ENCODE results near the gene IL36A. TPM values are rescaled to one million over a fixed set of nuclear protein-coding genes. Genes with fewer than 3 reads are reported as not detected.

Gene IL36A
- total and polyA plus RNA-seq, 4 donors, result not detected

DNA sequence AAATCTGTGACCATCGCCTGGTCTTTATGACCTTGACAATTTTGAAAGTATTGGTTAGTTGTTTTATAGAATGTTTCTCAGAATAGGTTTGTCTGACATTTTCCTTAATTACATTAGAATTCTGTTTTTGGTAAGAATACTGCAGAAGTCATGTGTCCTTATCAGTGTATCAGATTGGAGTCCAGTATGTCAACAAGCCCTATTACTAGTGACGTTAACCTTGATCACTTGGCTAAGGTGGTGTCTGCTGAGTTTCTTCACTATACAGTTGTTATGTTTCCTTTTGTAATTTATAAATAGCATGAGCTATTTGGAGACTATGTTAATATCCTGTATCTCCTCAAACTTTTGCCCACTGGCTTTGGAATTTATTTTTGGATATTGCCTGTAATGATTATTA lies 38.2 kb upstream of the IL36A start:
- 77 to 81% methylated on average over 2 of the region's 2 CpGs for WGBS, 2 donors

DNA sequence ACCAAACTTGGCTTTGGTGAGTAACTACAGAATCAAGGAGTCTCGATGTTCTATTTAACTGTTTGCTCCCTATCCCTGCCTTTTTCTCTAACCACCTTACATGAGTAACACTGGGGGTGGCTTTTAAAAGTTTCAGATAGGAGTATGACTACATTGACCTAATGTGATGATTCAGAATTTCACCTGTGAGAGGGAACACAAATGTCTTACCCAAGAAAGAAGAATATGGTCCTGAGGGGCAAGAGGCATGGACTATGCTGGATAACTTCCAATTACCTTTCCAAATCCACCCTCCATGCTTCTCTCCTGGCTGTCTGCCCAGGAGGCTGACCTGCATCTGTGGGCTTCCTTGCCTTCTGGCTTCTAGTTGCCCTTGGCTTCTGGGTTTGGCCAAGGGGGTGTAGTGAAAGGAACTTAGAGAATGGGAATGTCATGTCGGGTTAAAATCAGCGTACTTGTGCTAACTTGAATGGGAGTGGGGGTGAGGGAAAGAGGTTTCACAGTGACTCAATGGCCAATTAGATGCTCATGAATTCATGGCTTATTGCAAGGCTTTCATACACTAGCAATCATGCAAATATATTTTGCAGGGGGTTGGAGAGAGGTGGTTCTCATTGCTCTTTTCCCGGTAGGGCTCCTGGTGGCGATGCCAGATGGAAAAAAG lies 32.7 kb upstream of the IL36A start:
- TF ChIP-seq, protein P1, sequence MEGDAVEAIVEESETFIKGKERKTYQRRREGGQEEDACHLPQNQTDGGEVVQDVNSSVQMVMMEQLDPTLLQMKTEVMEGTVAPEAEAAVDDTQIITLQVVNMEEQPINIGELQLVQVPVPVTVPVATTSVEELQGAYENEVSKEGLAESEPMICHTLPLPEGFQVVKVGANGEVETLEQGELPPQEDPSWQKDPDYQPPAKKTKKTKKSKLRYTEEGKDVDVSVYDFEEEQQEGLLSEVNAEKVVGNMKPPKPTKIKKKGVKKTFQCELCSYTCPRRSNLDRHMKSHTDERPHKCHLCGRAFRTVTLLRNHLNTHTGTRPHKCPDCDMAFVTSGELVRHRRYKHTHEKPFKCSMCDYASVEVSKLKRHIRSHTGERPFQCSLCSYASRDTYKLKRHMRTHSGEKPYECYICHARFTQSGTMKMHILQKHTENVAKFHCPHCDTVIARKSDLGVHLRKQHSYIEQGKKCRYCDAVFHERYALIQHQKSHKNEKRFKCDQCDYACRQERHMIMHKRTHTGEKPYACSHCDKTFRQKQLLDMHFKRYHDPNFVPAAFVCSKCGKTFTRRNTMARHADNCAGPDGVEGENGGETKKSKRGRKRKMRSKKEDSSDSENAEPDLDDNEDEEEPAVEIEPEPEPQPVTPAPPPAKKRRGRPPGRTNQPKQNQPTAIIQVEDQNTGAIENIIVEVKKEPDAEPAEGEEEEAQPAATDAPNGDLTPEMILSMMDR (IDR thresholded peaks at IDR 0.05; ENCODE audit: control extremely low read depth, extremely low read depth), result no peak
- Histone ChIP-seq H3K9ac (ENCODE audit: insufficient read depth in 1 of 2, low read length in 2 of 2) (no peak overlapping the region), H3K4me1 (ENCODE audit: control insufficient read depth in 5 of 5, insufficient read depth in 5 of 5, low read length in 5 of 5) (no peaks in the 10 kb centered on the region), H3K4me3 (no peak overlapping the region), H3K27me3 (ENCODE audit: control insufficient read depth in 3 of 3, insufficient read depth in 3 of 3, low read length in 2 of 3) (peaks cover 0 to 7% (median 2%) of the 10 kb centered on the region in 3 donors), H3K36me3 (ENCODE audit: control insufficient read depth in 4 of 4, insufficient read depth in 4 of 4, low read length in 4 of 4) (no peaks in the 10 kb centered on the region), H3K9me3 (ENCODE audit: control insufficient read depth in 4 of 4, insufficient read depth in 3 of 4, low read length in 3 of 4) (no peaks in the 10 kb centered on the region), H3K27ac (ENCODE audit: low read depth in 1 of 2, low read length in 1 of 2) (no peak overlapping the region)
- no peak for ATAC-seq (ENCODE audit: insufficient read depth, low FRiP score)
- no peak for DNase-seq
- 93 to 96% methylated on average over 5 of the region's 5 CpGs for WGBS, 2 donors

More for the DNA sequence above, 38.2 kb upstream of the IL36A start:
- H3K27ac ChIP-seq (ENCODE audit: low read depth in 1 of 2, low read length in 1 of 2), result no peak overlapping the region
- TF ChIP-seq, protein P1 (IDR thresholded peaks at IDR 0.05; ENCODE audit: control extremely low read depth, extremely low read depth), result no peak
- no peaks in the 10 kb centered on the region for H3K36me3 ChIP-seq (ENCODE audit: control insufficient read depth in 4 of 4, insufficient read depth in 4 of 4, low read length in 4 of 4)
- no peak overlapping the region for H3K9ac ChIP-seq (ENCODE audit: insufficient read depth in 1 of 2, low read length in 2 of 2)
- no peaks in the 10 kb centered on the region for H3K4me1 ChIP-seq (ENCODE audit: control insufficient read depth in 5 of 5, insufficient read depth in 5 of 5, low read length in 5 of 5)
- DNase-seq, result no peak
- no peaks in the 10 kb centered on the region for H3K9me3 ChIP-seq (ENCODE audit: control insufficient read depth in 4 of 4, insufficient read depth in 3 of 4, low read length in 3 of 4)
- ATAC-seq (ENCODE audit: insufficient read depth, low FRiP score), result no peak
- H3K4me3 ChIP-seq, result no peak overlapping the region
- peaks cover 0 to 2% (median 0%) of the 10 kb centered on the region in 3 donors for H3K27me3 ChIP-seq (ENCODE audit: control insufficient read depth in 3 of 3, insufficient read depth in 3 of 3, low read length in 2 of 3)

- Histone ChIP-seq H3K9ac (ENCODE audit: insufficient read depth in 1 of 2, low read length in 2 of 2) (no peak overlapping the region), H3K36me3 (ENCODE audit: control insufficient read depth in 4 of 4, insufficient read depth in 4 of 4, low read length in 4 of 4) (no peaks in the 10 kb centered on the region), H3K4me3 (no peak overlapping the region), H3K27ac (ENCODE audit: low read depth in 1 of 2, low read length in 1 of 2) (no peak overlapping the region), H3K27me3 (ENCODE audit: control insufficient read depth in 3 of 3, insufficient read depth in 3 of 3, low read length in 2 of 3) (peaks cover 0 to 7% (median 2%) of the 10 kb centered on the region in 3 donors), H3K4me1 (ENCODE audit: control insufficient read depth in 5 of 5, insufficient read depth in 5 of 5, low read length in 5 of 5) (no peaks in the 10 kb centered on the region), H3K9me3 (ENCODE audit: control insufficient read depth in 4 of 4, insufficient read depth in 3 of 4, low read length in 3 of 4) (no peaks in the 10 kb centered on the region)
- no peak for DNase-seq
- ATAC-seq (ENCODE audit: insufficient read depth, low FRiP score), result no peak
- TF ChIP-seq, protein P1 (IDR thresholded peaks at IDR 0.05; ENCODE audit: control extremely low read depth, extremely low read depth), result no peak
- WGBS, 2 donors, result 36 to 86% methylated on average over 2 of the region's 2 CpGs
These were observed 32.1 kb upstream of the IL36A start for GRCh38 chr2:112973156-112973555.

Data from lung (tissue), 12 donors.